ENCODE measurements around the gene TCEANC2. TPM values are rescaled to one million over a fixed set of nuclear protein-coding genes. Genes with fewer than 3 reads are reported as not detected.

The TCEANC2 gene
- total and polyA plus RNA-seq, 2 donors (not counting 3 experiments of a cell fraction or from before 2014, with no cell fraction given): 3.2 to 6.1 TPM

GRCh38 chr1:54132495-54132894 lies 79.1 kb downstream of the TCEANC2 start:
- Histone ChIP-seq H3K9me3 (replicated peaks; ENCODE audit: control insufficient read depth, insufficient read depth, low read length) (no peaks in the 10 kb centered on the region), H3K4me3 (replicated peaks in 1 of 3; ENCODE audit: insufficient read depth in 1 of 3, low read depth in 1 of 3, low read length in 3 of 3) (no peak overlapping the region), H3K9ac (replicated peaks; ENCODE audit: extremely low read depth, insufficient read depth, low read length) (no peak overlapping the region), H3K27me3 (ENCODE audit: control insufficient read depth in 2 of 2, insufficient read depth in 2 of 2, low read length in 2 of 2) (peaks cover 0 to 5% of the 10 kb centered on the region in 2 experiments), H3K4me2 (ENCODE audit: insufficient read depth, low read length) (no peak overlapping the region), H3K27ac (ENCODE audit: insufficient read depth, low read depth, low read length) (no peak overlapping the region), H2AFZ (ENCODE audit: low read depth, low read length) (no peak overlapping the region), H3K36me3 (ENCODE audit: control insufficient read depth in 2 of 2, extremely low read depth in 1 of 2, insufficient read depth in 2 of 2, low read length in 2 of 2) (no peaks in the 10 kb centered on the region), H3K9me1 (replicated peaks; ENCODE audit: control insufficient read depth, extremely low read depth, insufficient read depth, low read length) (no peaks in the 10 kb centered on the region), H4K20me1 (replicated peaks; ENCODE audit: control insufficient read depth, extremely low read depth, insufficient read depth, low read length) (no peaks in the 10 kb centered on the region), H3K79me2 (ENCODE audit: control insufficient read depth, insufficient read depth, low read length) (no peaks in the 10 kb centered on the region), H3K4me1 (ENCODE audit: control insufficient read depth, extremely low read depth, insufficient read depth, low read length) (peaks cover 5% of the 10 kb centered on the region)
- no peak for TF ChIP-seq POLR2A (IDR thresholded peaks at IDR 0.05; ENCODE audit: low read depth, low read length)
- TF ChIP-seq POLR2AphosphoS5 (IDR thresholded peaks at IDR 0.05; ENCODE audit: insufficient read depth, low read depth, low read length): no peak
- TF ChIP-seq JUN (IDR thresholded peaks at IDR 0.05; ENCODE audit: borderline replicate concordance, insufficient read depth, insufficient read length, low read depth): no peak
- TF ChIP-seq EZH2 (IDR thresholded peaks at IDR 0.05; ENCODE audit: borderline replicate concordance, low read depth, low read length, severe bottlenecking): no peak
- intact Hi-C loops (cut with micrococcal nuclease) (no loop called here), dilution Hi-C loops (cut with MboI; ENCODE audit: extremely low pct_ligation_motif_present, low sequenced_read_pairs) (no loop called here)
- ChIA-PET CTCF (interaction anchor here (1.8 to 3.1 kb wide), 2 partner anchors 10 to 14 kb away, joined by 5 to 18 read pairs; no protein-coding TSS in a partner anchor), POLR2A (interaction anchor here (0.6 kb wide), 1 partner anchor 391 kb away, joined by 3 read pairs; no protein-coding TSS in a partner anchor)
- no peak for DNase-seq (ENCODE audit: low read depth, low spot score)
- no peak for FAIRE-seq
- BruUV-seq (replicated peaks): no TSS peak

DNA sequence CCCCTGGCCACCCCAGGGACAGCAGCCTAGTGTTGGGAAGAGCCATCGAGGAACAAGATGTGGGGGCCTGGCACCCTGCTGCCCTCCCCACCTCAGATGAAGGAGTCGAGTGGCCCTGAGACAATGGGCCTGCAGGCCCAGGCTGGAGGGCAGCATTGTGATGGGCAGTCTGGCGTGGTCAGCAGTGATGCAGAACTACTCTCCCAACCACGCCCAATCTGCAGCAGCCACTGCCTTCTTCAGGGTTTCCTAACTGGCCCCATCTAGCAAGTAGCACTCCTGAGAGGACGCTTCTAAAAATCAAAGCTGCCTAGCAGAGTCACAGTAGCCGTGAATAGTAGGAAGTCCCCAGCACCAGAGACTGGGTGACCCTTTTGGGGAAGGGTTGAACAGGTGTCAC lies 80.9 kb downstream of the TCEANC2 start:
- Histone ChIP-seq H3K27me3 (ENCODE audit: control insufficient read depth in 2 of 2, insufficient read depth in 2 of 2, low read length in 2 of 2) (peaks cover 0 to 5% of the 10 kb centered on the region in 2 experiments), H3K79me2 (ENCODE audit: control insufficient read depth, insufficient read depth, low read length) (no peaks in the 10 kb centered on the region), H3K9me3 (replicated peaks; ENCODE audit: control insufficient read depth, insufficient read depth, low read length) (no peaks in the 10 kb centered on the region), H3K36me3 (ENCODE audit: control insufficient read depth in 2 of 2, extremely low read depth in 1 of 2, insufficient read depth in 2 of 2, low read length in 2 of 2) (no peaks in the 10 kb centered on the region), H4K20me1 (replicated peaks; ENCODE audit: control insufficient read depth, extremely low read depth, insufficient read depth, low read length) (no peaks in the 10 kb centered on the region), H3K4me3 (replicated peaks in 1 of 3; ENCODE audit: insufficient read depth in 1 of 3, low read depth in 1 of 3, low read length in 3 of 3) (no peak overlapping the region), H3K27ac (ENCODE audit: insufficient read depth, low read depth, low read length) (no peak overlapping the region), H2AFZ (ENCODE audit: low read depth, low read length) (no peak overlapping the region), H3K9me1 (replicated peaks; ENCODE audit: control insufficient read depth, extremely low read depth, insufficient read depth, low read length) (no peaks in the 10 kb centered on the region), H3K4me1 (ENCODE audit: control insufficient read depth, extremely low read depth, insufficient read depth, low read length) (peaks cover 10% of the 10 kb centered on the region), H3K4me2 (ENCODE audit: insufficient read depth, low read length) (no peak overlapping the region), H3K9ac (replicated peaks; ENCODE audit: extremely low read depth, insufficient read depth, low read length) (no peak overlapping the region)
- dilution Hi-C loops (cut with MboI; ENCODE audit: extremely low pct_ligation_motif_present, low sequenced_read_pairs): no loop called here
- CTCF ChIA-PET: interaction anchor here (1.0 kb wide), 1 partner anchor 13 kb away, joined by 6 read pairs; no protein-coding TSS in a partner anchor
- TF ChIP-seq MAX (IDR thresholded peaks at IDR 0.05; ENCODE audit: insufficient read depth, insufficient read length): no peak
- TF ChIP-seq FOS (IDR thresholded peaks at IDR 0.05; ENCODE audit: borderline replicate concordance, insufficient read depth, low read length): no peak
- TF ChIP-seq MYC (IDR thresholded peaks at IDR 0.05; ENCODE audit: low read depth, low read length): no peak
- no peak for TF ChIP-seq EZH2 (IDR thresholded peaks at IDR 0.05; ENCODE audit: borderline replicate concordance, low read depth, low read length, severe bottlenecking)
- no peak for TF ChIP-seq JUN (IDR thresholded peaks at IDR 0.05; ENCODE audit: borderline replicate concordance, insufficient read depth, insufficient read length, low read depth)
- no peak for TF ChIP-seq CTCF (IDR thresholded peaks at IDR 0.05; ENCODE audit: extremely low read depth in 1 of 2, insufficient read depth in 1 of 2, low read depth in 1 of 2, low read length in 2 of 2)
- TF ChIP-seq GATA2 (IDR thresholded peaks at IDR 0.05; ENCODE audit: insufficient read depth, insufficient read length, low read depth, low read length): no peak
- no peak for TF ChIP-seq POLR2AphosphoS5 (IDR thresholded peaks at IDR 0.05; ENCODE audit: insufficient read depth, low read depth, low read length)
- no peak for TF ChIP-seq POLR2A (IDR thresholded peaks at IDR 0.05; ENCODE audit: low read depth, low read length)
- no peak for FAIRE-seq
- no peak for DNase-seq (ENCODE audit: low read depth, low spot score)
- intact Hi-C loops (cut with micrococcal nuclease): no loop called here
- no TSS peak for BruUV-seq (replicated peaks)
- POLR2A ChIA-PET: no interaction called here
